Spleen (tissue), 7 donors: ENCODE results near the gene RAP1GAP.

ENCODE experiments used
- CTCF ChIP-seq, 11 experiments: fragments of 200-600 bp in 7 of 11; fragments of 450-650 bp in 4 of 11; sonication (generic) in 4 of 11; IDR thresholded peaks in 8 of 11; conservative IDR thresholded peaks in 3 of 11; 1 replicate in 7 of 11; 2 replicates in 4 of 11; pipeline versions ENCODE4 v1.4.0 to v1.8.0; 2016 to 2021; ENCODE audit warnings: antibody characterized with exemption in 11 of 11, inconsistent platforms in 4 of 11, mild to moderate bottlenecking in 1 of 11
- POLR2AphosphoS5 ChIP-seq, 3 donors: sonication (generic); formaldehyde crosslinking; IDR thresholded peaks; one replicate each; pipeline ENCODE4 v1.5.1; 2017; ENCODE audit warnings: antibody characterized with exemption in 3 of 3
- donor health status: DM: no; HTN: no; CAD: no; lungs with moderate emphysema.
- donor health status: DM: no; HTN: no; CAD: no.
- donor health status: DM: no; HTN: no; CAD: no.

DNA sequence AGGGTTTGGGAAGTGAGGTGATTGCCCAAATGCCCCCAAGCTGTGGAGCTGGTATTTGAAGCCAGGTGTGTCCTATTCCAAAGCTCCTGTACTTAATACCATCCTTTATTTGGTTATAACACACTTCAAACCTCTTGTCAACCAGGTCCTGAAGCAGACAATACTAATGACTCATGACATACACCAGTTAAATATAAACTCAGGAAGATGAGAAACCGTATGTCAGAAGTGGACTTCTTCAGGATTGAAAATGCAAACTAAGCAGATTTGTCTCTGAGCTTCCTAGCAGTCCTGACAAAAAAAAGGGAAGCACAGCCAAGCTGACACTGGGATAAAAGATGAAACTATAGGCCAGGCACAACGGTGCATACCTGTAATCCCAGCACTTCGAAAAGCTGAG, 89.4 kb downstream of the RAP1GAP start:
- no peak for TF ChIP-seq CTCF (IDR thresholded peaks at IDR 0.05 in 8 of 11, conservative IDR thresholded peaks at IDR 0.05 in 3 of 11)
- TF ChIP-seq POLR2AphosphoS5 (IDR thresholded peaks at IDR 0.05) = no peak
